RKO (cell line): ENCODE data around the gene EPHB1.

Experiments used
- DNase-seq: peaks from one replicate; pipeline ENCODE4 v3.0.0-alpha.2; 2016; ENCODE audit warnings: low spot score

The EPHB1 gene

DNA sequence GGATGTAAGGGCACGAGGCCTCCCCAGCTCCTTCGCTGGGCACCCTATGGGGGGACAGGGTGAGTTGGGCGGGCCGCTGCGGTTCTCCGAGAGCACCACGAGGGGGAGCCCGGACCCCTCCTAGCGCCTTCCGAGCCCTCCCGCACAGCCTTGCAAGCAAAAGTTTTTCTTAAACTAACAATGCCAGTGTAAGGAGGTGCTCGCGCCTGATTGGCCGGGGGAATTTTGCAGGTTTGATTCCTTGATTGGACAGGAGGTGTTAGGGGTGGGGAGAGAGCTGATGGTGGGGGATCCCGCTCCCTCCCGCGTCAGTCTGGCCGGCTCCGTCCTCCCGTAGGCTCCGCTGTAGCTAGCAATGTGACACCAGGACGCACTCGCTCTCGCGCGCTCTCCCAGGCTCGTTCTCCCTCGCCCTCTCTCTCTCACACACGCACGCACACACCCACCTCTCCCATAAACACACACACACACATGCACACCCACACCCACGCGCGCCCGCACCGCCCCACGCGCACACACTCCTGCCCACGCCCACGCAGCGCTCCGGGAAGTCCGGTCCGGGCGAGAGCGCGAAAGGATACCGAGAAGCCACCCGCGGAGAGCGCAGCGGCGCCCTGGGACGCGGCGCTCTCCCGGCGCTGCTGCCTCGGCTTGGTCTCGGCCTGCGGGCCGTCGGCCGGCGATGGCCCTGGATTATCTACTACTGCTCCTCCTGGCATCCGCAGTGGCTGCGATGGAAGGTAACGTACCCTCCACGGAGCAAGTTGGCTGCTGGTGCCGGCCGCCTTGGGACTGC, at the start of gene EPHB1:
EPHB1 (plus strand) TSS at position 311 of the 796 bp plus-strand sequence.
- peak; percentile 43 for DNase-seq

DNA sequence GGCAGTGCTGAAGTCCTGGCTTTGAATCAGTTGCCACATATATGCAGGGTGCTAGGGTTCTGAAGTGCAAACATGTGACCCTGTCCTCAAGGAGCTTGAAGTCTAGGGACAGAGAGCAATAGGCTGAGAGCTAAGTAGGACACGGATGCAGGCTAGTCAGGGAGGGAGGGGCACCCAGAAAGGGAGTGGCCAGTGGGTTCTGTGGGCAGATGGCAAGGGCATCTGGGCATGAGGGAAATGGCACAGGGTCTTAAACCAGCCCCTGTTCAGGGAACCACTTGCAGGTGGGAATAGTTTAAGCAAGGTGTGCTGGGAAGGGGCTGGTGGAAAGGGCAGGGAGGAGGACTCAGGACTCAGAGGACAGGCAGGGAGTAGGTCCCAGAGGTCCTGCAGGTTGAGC, 46.4 kb upstream of the EPHB1 start:
- no peak for DNase-seq

- DNase-seq, result no peak
These were observed 45.9 kb upstream of the EPHB1 start for GRCh38 chr3:134749174-134749573.

- DNase-seq, result no peak
These were observed 45.1 kb upstream of the EPHB1 start for GRCh38 chr3:134749802-134750553.

DNA sequence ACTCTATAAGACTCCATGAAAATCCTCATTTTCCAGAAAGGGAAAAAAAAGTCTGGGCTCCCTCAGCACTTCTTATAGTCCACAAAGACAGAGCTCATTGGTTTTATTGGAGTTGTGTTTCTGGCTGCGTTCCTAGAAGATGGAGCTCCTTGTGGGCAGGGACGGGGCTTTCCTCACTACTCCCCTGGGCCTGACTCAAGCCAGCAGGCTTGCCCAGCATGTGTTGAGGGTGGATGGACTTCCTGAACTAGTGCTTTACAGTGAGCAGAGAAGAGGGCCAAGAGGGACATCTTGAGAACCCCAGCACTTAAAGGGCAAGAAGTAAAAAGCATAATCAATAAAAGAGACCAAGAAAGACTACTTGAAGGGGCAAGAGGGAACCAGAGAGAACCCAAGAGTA, 43.2 kb upstream of the EPHB1 start:
- DNase-seq, result no peak

- DNase-seq, result no peak
These were observed 42.1 kb upstream of the EPHB1 start for GRCh38 chr3:134752761-134753461.

DNA sequence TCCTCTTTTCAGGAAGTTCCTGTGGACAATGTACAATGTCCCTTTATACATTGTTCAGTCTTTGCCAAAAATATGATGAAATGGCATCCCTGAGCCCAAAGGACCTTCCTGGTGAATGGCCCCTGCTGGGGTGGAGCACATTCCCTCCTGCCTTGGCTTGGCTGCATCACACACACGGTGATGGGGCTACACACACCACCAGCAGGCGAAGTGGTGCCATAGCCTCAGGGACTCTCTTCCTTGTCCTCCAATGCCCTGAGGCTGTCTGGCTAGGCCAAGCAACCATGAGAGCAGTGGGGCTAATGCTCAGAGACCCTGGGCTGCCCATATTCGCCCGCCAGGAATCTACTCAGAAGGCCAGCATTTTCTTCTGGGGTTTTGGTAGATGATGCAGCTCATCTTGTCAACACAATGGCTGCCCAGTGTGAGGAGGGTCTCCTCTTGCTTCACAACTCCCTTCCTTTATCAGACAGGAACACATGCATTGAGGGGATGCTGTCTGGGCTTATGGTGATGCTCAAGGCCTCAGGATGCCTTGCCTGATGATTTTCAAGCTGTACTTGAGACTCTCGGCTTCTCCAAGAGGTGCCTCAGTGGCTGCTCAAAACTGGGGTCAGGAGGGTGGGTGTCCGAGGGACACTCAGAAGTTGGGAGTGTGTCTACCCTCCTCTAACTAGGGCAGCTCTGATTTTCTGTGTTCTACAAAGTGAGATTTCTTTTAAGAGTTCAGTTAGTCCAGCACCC, 40.9 kb upstream of the EPHB1 start:
- no peak for DNase-seq

DNA sequence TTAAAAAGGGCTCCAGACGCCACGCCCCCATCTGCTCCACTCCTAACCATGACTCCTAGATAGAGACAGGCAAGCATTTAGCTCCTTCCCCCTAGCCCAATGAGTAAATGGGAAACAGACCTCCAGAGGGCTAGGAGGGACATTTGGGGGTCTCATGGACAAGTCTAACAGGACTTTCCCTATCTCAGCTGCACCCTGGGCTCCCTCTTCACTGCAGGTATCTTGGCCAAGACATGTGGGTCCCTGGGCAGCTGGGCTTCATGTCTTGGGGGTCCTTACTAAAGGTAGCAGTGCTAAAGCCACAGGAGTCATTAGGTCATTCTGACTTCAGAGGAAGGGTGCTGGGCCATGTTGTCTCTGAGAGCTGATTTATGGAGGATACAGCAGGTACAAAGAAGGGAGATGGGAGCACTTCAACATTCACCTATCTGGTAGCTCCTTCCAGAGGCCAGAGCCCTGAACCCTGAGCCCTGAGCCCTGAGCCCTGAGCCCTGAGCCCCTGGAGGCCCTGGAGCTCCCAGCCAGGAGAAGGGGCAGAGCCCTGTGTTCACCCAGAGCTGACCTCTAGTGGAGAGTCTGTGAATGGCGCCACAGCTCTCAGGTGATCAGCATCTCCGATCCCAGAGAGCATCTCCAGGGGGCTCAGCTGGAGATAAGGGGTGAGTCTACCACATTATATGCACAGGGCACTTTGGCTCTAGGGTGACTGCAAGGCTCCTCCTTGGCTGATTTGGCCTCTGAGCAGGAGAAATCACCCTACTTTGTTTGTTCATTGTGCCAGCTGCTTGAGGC, 40.1 kb upstream of the EPHB1 start:
- peak; percentile 36 for DNase-seq

- DNase-seq, result no peak
These were observed 39.2 kb upstream of the EPHB1 start for GRCh38 chr3:134755821-134756220.

DNA sequence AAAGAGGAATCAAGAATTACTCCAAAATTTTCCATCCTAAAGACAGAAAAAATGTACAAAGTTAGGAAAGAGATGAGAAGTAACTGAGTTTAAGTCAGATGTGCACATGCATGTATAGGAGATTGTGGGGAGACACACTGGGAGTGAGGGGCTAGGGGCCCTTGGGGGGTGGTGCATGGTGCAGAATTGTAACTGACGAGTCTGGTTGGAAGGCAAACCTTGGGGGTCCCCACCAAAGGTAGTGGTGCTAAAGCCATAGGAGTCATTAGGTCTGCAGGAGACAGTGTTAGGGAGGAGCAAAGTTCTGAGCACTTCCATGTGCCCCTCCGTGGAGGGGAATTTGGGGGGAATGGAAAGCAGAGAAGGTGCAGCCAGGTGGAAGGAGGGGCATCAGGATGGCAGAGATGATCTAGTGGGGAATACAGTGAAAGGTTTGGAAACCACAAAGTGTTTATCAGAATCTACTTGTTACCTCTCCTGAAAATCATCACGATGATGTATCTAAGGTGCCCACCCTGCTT, 37.5 kb upstream of the EPHB1 start:
- DNase-seq, result no peak

GRCh38 chr3:134761213-134761612, 33.8 kb upstream of the EPHB1 start:
- no peak for DNase-seq

DNA sequence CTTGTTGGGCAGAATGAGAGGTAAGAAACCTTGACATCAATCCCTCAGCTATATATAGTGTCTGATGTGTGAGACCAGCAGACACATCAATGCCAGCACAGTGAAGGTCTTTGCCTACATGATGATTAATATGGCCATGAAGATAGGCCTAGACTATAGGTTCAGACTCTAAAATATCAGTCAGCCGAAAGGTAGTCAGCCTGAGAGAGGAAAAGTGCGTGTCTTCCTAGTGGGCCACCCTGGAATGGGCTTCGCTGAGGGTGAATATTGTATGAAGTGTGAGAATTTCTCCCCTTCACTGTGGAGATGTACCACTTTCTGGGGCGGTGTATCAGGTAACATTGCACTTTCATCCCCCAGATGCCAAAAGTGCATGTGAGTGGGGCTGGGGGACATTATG, 33.0 kb upstream of the EPHB1 start:
- no peak for DNase-seq

DNA sequence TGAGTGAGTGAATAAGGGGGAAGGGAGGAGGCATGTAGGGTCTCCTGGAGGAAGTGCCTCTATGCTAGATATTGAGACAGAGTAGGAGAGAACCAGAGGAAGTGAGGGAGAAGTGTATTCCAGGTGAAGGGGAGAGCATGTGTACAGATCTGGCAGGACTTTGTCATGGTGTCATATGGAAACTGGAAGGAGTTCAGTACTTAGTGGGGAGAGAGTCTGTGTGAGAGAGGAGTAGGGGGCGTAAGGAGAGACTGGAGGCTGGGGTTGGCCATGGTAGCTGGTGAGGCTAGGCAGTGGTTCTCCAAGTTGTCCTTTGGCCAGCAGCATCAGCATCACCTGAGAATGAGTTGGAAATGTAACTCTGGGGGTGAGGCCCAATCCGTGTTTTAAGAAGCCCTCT, 29.6 kb upstream of the EPHB1 start:
- DNase-seq, result no peak

DNA sequence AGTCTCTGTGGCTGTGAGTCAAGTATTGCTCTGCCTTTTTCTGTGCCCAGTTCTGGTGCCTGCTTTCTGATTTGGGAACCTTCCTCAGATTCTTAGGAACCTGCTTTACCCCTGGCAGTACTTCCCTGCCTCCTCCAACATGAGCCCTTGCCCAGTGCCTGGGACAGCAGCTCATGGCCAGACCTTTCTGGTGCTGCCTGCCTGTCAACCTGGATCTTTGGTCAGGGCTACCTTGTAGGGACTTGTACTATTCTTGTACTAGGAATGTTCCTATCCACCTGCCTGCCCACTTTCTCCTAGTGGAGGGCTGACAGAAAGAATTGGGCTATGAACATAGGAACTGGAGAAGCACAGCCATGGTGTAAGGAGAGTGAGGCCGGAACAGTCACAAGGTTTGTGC, 28.8 kb upstream of the EPHB1 start:
- no peak for DNase-seq

GRCh38 chr3:134768116-134768515, 26.9 kb upstream of the EPHB1 start:
- no peak for DNase-seq

GRCh38 chr3:134768837-134769236, 26.2 kb upstream of the EPHB1 start:
- DNase-seq, result no peak

- DNase-seq, result no peak
These were observed 25.7 kb upstream of the EPHB1 start for GRCh38 chr3:134769287-134769868.

DNA sequence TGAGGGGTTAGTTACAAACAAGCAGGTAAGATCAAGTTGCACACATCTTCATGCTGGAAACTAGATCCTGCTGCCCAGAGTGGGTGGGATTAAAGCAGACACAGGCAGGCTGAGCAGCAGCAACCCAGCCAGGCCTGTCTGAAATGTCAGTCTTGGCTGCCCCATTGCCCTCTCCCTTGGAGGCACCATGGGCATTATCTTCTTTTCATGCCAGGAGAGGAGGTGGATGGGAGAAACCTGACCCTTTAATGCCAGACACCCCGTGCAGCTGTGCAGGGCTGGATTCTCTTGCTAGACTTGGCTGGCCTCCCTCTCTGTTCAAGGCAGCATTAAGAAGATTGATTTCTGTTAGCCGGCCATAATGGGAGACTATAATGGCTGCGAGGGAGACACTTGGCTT, 23.0 kb upstream of the EPHB1 start:
- DNase-seq, result no peak

GRCh38 chr3:134772591-134772990, 22.5 kb upstream of the EPHB1 start:
- no peak for DNase-seq

DNA sequence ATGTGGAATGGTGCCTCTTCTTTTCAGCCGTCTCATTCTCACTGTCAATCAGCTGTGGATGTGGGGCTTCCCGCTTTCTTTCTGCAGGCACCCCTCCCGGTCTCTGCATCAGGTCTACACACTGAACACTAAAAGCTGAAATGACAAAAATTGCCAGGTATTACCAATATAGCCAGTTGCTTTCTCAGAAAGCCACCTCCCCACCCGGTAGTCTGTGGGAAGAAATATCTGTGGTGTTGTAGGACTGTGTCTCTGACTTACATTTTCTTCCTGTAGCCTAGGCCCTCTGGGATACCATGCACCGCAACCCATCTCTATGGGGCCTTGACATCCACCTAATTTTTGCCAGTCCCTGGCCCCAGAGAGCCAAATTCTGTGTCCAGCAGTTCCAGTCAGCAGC, 19.2 kb upstream of the EPHB1 start:
- no peak for DNase-seq

GRCh38 chr3:134776518-134776917, 18.5 kb upstream of the EPHB1 start:
- no peak for DNase-seq
